ENCODE data around the gene GPER1. TPM values are rescaled to one million over a fixed set of nuclear protein-coding genes. Genes with fewer than 3 reads are reported as not detected.
A peak's percentile ranks its signal among the peaks of the same experiment; 100 is the strongest.

The GPER1 gene
- total RNA-seq, 4 donors from 2014 or later: 4.6 to 19.9 (median 11.0) TPM

DNA sequence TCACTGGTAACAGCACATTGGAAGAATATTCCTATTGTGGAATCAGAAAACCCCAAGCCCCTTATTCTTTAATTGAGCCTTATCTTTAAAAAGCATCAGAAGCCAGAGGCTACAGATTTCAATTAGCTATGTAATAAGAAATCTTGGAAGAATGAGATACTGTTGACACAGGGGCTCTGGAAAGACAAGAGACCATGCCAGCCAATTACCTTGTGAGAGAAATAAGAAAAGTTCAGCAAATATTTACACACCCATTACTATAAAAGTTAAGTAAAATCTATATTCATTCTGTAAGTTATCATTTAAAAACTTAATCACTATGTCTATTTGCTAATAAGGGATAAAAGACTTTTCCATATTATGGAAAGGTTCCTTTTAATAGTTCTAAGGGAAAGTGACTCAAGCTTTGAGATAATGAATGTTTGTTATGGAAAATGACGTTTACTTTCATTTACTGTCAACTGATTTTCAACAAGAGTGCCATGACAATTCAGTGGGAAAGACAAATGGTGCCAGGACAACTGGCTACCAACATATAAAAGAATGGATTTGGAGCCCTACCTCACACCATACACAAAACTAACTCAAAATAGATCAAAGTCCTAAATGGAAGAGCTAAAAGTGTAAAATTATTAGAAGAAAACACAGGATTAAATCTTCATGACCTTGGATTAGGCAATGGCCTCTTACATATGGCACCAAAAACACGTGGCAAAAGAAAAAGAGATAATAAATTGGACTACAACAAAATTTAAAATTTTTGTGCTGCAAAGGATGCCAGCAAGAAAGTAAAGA, 43.8 kb downstream of the GPER1 start:
- intact Hi-C loops (cut with DNase I): no loop called here
- 91% methylated on average over 2 of the region's 2 CpGs for WGBS
- no peak for DNase-seq (ENCODE audit: extremely low spot score)

DNA sequence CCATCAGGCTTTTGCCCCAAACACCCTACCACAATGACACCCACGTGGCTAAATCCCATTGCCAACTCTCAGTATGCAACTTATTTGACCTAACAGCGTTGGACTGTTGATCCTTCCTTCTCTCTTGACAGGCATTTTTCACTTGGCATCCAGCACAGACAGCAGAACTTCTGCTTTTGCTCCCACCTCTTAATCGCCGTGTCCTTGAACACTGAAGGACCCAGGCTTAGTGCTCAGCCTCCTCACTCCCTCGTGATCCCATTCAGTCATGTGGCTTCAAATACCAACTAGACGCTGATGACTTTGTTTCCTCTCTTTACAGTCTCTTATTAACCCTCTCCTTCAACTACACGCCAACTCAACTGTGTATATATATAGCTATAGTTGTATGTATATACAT, 47.0 kb downstream of the GPER1 start:
- no peak overlapping the region for H3K4me3 ChIP-seq
- peaks cover 15 to 20% (median 19%) of the 10 kb centered on the region in 4 donors for H3K4me1 ChIP-seq
- no peaks in the 10 kb centered on the region for H3K27me3 ChIP-seq
- TF ChIP-seq EP300 (IDR thresholded peaks at IDR 0.05) (no peak), POLR2A (IDR thresholded peaks at IDR 0.05; ENCODE audit: low read depth) (no peak), POLR2AphosphoS5 (IDR thresholded peaks at IDR 0.05) (no peak)
- TF ChIP-seq, protein P1, sequence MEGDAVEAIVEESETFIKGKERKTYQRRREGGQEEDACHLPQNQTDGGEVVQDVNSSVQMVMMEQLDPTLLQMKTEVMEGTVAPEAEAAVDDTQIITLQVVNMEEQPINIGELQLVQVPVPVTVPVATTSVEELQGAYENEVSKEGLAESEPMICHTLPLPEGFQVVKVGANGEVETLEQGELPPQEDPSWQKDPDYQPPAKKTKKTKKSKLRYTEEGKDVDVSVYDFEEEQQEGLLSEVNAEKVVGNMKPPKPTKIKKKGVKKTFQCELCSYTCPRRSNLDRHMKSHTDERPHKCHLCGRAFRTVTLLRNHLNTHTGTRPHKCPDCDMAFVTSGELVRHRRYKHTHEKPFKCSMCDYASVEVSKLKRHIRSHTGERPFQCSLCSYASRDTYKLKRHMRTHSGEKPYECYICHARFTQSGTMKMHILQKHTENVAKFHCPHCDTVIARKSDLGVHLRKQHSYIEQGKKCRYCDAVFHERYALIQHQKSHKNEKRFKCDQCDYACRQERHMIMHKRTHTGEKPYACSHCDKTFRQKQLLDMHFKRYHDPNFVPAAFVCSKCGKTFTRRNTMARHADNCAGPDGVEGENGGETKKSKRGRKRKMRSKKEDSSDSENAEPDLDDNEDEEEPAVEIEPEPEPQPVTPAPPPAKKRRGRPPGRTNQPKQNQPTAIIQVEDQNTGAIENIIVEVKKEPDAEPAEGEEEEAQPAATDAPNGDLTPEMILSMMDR (IDR thresholded peaks at IDR 0.05): no peak
- no peaks in the 10 kb centered on the region for H3K9me3 ChIP-seq
- WGBS: 78% methylated on average over 7 of the region's 7 CpGs
- H3K27ac ChIP-seq (replicated peaks in 1 of 4): no peak overlapping the region
- DNase-seq (ENCODE audit: extremely low spot score): no peak
- intact Hi-C loops (cut with DNase I): loop anchor here (5.0 kb wide), 1 partner anchor 48 kb away; the partner anchor contains the start of gene GPER1
- H3K36me3 ChIP-seq: peaks cover 0 to 2% (median 0%) of the 10 kb centered on the region in 4 donors

More for the DNA sequence above, 43.8 kb downstream of the GPER1 start:
- no peak overlapping the region for H3K4me3 ChIP-seq
- TF ChIP-seq EP300 (IDR thresholded peaks at IDR 0.05) (no peak), POLR2AphosphoS5 (IDR thresholded peaks at IDR 0.05) (no peak), POLR2A (IDR thresholded peaks at IDR 0.05; ENCODE audit: low read depth) (no peak)
- TF ChIP-seq, protein P1 (IDR thresholded peaks at IDR 0.05): no peak
- no peaks in the 10 kb centered on the region for H3K27me3 ChIP-seq
- H3K36me3 ChIP-seq: peaks cover 0 to 12% (median 5%) of the 10 kb centered on the region in 4 donors
- H3K27ac ChIP-seq (replicated peaks in 1 of 4): no peak overlapping the region
- no peaks in the 10 kb centered on the region for H3K9me3 ChIP-seq
- H3K4me1 ChIP-seq: peaks cover 1 to 2% (median 1%) of the 10 kb centered on the region in 4 donors

DNA sequence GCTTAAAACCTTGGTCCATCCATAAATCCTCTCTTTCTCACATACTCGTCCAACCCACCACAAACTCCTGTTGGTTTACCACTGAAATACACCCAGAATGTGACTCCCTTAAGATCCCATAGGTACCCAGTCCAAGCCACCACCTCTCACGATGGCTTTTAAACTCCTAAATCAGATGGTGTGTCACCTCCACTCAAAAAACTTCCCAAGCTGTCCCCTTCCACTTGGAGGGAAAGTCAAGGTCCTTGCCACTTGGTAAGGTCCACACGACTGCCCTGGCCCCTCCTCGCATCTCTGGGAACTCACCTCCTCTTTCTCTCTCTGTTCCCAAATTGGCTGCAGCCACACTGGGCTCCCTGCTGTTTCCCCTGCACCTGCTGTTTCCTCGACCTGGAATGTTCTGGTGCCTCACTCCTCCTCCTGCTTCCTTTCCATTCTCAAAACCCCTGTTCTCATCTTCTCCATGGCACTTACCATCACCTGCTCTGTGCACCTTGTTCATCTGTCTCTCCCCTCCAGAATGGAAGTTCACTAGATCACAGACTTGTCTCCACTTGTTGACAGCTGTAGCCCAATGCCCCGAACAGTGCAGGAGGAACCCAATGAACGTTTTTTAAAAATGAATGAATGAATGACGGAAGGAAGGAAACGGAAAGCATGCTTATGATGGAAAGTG, 49.1 kb downstream of the GPER1 start:
- Histone ChIP-seq H3K9me3 (no peaks in the 10 kb centered on the region), H3K4me3 (peak overlapping the region; percentile 66 to 81 (median 74)), H3K36me3 (no peaks in the 10 kb centered on the region), H3K27ac (replicated peaks in 1 of 4) (no peak overlapping the region), H3K4me1 (peaks cover 15 to 20% (median 19%) of the 10 kb centered on the region in 4 donors), H3K27me3 (no peaks in the 10 kb centered on the region)
- intact Hi-C loops (cut with DNase I): loop anchor here (5.0 kb wide), 1 partner anchor 50 kb away; the partner anchor contains the start of gene GPER1
- WGBS: 25% methylated on average over 9 of the region's 9 CpGs
- DNase-seq (ENCODE audit: extremely low spot score): no peak
- TF ChIP-seq EP300 (IDR thresholded peaks at IDR 0.05): no peak
- TF ChIP-seq POLR2AphosphoS5 (IDR thresholded peaks at IDR 0.05): no peak
- TF ChIP-seq POLR2A (IDR thresholded peaks at IDR 0.05; ENCODE audit: low read depth): no peak
- TF ChIP-seq, protein P1 (IDR thresholded peaks at IDR 0.05): no peak

DNA sequence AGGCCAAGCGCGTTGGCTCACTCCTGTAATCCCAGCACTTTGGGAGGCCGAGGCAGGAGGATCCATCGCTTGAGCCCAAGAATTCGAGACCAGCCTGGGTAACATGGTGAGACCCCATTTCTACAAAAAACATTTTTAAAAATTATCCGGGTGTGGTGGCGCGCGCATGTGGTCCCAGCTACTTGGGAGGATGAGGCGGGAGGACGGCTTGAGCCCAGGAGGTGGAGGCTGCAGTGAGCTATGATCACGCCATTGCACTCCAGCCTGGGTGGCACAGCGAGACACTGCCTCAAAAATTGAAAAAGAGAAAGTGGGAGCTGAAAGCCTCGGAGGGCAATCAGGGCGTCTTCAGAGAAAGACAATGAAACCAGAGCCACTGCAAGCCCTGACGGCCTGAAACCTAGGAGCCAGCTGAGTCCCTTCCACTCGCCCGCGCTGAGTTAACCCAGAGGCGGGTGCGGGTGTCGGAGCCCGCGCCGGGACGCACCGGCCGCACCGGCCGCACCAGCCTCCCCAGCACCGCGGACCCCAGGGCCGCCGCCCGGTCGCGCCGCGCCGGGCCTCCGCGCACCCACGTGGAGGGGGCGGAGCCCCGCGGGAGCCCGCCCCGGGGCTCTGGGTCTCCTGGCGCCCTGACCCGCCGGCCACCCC, 49.7 kb downstream of the GPER1 start:
- intact Hi-C loops (cut with DNase I): loop anchor here (5.0 kb wide), 1 partner anchor 50 kb away; the partner anchor contains the start of gene GPER1
- WGBS: 26% methylated on average over 20 of the region's 51 CpGs
- TF ChIP-seq EP300 (IDR thresholded peaks at IDR 0.05) (no peak), POLR2AphosphoS5 (IDR thresholded peaks at IDR 0.05) (no peak), POLR2A (IDR thresholded peaks at IDR 0.05; ENCODE audit: low read depth) (no peak)
- TF ChIP-seq, protein P1 (IDR thresholded peaks at IDR 0.05): no peak
- Histone ChIP-seq H3K36me3 (no peaks in the 10 kb centered on the region), H3K9me3 (no peaks in the 10 kb centered on the region), H3K4me3 (peak overlapping the region; percentile 66 to 81 (median 74)), H3K27ac (replicated peaks in 1 of 4) (peak overlapping the region; percentile 79 to 87 (median 84)), H3K27me3 (no peaks in the 10 kb centered on the region), H3K4me1 (peaks cover 15 to 20% (median 19%) of the 10 kb centered on the region in 4 donors)
- DNase-seq (ENCODE audit: extremely low spot score): no peak
